WTC11 (cell line): Measurements from ENCODE around the gene MSX2.

Source experiments
- CREB1 ChIP-seq: sonication (generic); formaldehyde crosslinking; IDR thresholded peaks from 2 replicates; pipeline ENCODE4 v1.8.0; 2023; ENCODE audit warnings: mild to moderate bottlenecking, missing genetic modification reagents
- IRF1 ChIP-seq: sonication (generic); formaldehyde crosslinking; IDR thresholded peaks from 2 replicates; pipeline ENCODE4 v1.8.0; 2023; ENCODE audit warnings: missing genetic modification reagents
- MAX ChIP-seq: sonication (generic); formaldehyde crosslinking; IDR thresholded peaks from 2 replicates; pipeline ENCODE4 v1.8.0; 2022; ENCODE audit warnings: mild to moderate bottlenecking, missing genetic modification reagents
- MLX ChIP-seq: sonication (generic); formaldehyde crosslinking; IDR thresholded peaks from 2 replicates; pipeline ENCODE4 v1.8.1; 2023; ENCODE audit warnings: mild to moderate bottlenecking, missing genetic modification reagents, moderate library complexity
- TF ChIP-seq, protein P1 (sequence below): sonication (generic); formaldehyde crosslinking; IDR thresholded peaks from 2 replicates; pipeline ENCODE4 v1.8.1; 2022; ENCODE audit warnings: low read depth, mild to moderate bottlenecking, moderate library complexity, missing genetic modification reagents, borderline replicate concordance
- TF ChIP-seq, protein P2 (sequence below): fragments of 200-600 bp; IDR thresholded peaks from 2 replicates; pipeline ENCODE4 v1.8.0; 2022; ENCODE audit warnings: antibody characterized with exemption

GRCh38 chr5:174688441-174689354 is 35.7 kb upstream of the MSX2 start:
- TF ChIP-seq, protein P1, sequence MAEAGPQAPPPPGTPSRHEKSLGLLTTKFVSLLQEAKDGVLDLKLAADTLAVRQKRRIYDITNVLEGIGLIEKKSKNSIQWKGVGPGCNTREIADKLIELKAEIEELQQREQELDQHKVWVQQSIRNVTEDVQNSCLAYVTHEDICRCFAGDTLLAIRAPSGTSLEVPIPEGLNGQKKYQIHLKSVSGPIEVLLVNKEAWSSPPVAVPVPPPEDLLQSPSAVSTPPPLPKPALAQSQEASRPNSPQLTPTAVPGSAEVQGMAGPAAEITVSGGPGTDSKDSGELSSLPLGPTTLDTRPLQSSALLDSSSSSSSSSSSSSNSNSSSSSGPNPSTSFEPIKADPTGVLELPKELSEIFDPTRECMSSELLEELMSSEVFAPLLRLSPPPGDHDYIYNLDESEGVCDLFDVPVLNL (CRISPR knock-in tag), result no peak
- TF ChIP-seq MLX (CRISPR knock-in tag) (no peak), CREB1 (CRISPR knock-in tag) (no peak), IRF1 (no peak), MAX (CRISPR knock-in tag) (no peak)
- TF ChIP-seq, protein P2, sequence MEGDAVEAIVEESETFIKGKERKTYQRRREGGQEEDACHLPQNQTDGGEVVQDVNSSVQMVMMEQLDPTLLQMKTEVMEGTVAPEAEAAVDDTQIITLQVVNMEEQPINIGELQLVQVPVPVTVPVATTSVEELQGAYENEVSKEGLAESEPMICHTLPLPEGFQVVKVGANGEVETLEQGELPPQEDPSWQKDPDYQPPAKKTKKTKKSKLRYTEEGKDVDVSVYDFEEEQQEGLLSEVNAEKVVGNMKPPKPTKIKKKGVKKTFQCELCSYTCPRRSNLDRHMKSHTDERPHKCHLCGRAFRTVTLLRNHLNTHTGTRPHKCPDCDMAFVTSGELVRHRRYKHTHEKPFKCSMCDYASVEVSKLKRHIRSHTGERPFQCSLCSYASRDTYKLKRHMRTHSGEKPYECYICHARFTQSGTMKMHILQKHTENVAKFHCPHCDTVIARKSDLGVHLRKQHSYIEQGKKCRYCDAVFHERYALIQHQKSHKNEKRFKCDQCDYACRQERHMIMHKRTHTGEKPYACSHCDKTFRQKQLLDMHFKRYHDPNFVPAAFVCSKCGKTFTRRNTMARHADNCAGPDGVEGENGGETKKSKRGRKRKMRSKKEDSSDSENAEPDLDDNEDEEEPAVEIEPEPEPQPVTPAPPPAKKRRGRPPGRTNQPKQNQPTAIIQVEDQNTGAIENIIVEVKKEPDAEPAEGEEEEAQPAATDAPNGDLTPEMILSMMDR, result no peak
